Loucy (cell line): Measurements from ENCODE around the gene SSBP3.

Experiments
- H2AFZ ChIP-seq: fragments of 200-600 bp; sonication (generic); 2 replicates; pipeline ENCODE4 v1.6.0; 2016; ENCODE audit warnings: antibody characterized with exemption, mild to moderate bottlenecking, low read length, moderate library complexity
- H3F3A ChIP-seq: fragments of 200-600 bp; 2 replicates; pipeline ENCODE4 v1.6.0; 2016; ENCODE audit warnings: antibody characterized with exemption, low read depth, mild to moderate bottlenecking
- H3K27me3 ChIP-seq: fragments of 200-600 bp; sonication (generic); 2 replicates; pipeline ENCODE4 v1.6.1; 2014; ENCODE audit warnings: low read length, mild to moderate bottlenecking; ENCODE audit not compliant: insufficient read depth, poor library complexity, severe bottlenecking
- H3K36me3 ChIP-seq: fragments of 200-600 bp; sonication (generic); 2 replicates; pipeline ENCODE4 v1.6.1; 2016; ENCODE audit warnings: low read length; ENCODE audit not compliant: insufficient read depth
- H3K4me1 ChIP-seq: fragments of 200-600 bp; sonication (generic); 2 replicates; pipeline ENCODE4 v1.5.1; 2014; ENCODE audit warnings: low read length, mild to moderate bottlenecking; ENCODE audit not compliant: insufficient read depth, poor library complexity, severe bottlenecking
- H3K4me2 ChIP-seq: fragments of 200-600 bp; sonication (generic); 2 replicates; pipeline ENCODE4 v1.6.0; 2014; ENCODE audit warnings: antibody characterized with exemption, low read length, low read depth, mild to moderate bottlenecking; ENCODE audit not compliant: poor library complexity, severe bottlenecking
- H3K4me3 ChIP-seq: fragments of 200-600 bp; sonication (generic); 2 replicates; pipeline ENCODE4 v1.5.1; 2014; ENCODE audit warnings: low read length, mild to moderate bottlenecking, mixed read lengths; ENCODE audit not compliant: poor library complexity, severe bottlenecking
- H3K79me2 ChIP-seq: fragments of 200-600 bp; sonication (generic); 2 replicates; pipeline ENCODE4 v1.6.1; 2014; ENCODE audit warnings: low read length; ENCODE audit not compliant: insufficient read depth
- H3K9ac ChIP-seq: fragments of 200-600 bp; sonication (generic); 2 replicates; pipeline ENCODE4 v1.6.0; 2014; ENCODE audit warnings: mild to moderate bottlenecking, low read depth, low read length, moderate library complexity; ENCODE audit not compliant: poor library complexity, severe bottlenecking
- H3K9me2 ChIP-seq: fragments of 200-600 bp; sonication (generic); replicated peaks from 2 replicates; pipeline ENCODE4 v1.6.1; 2016; ENCODE audit warnings: low read depth, low read length, mixed read lengths
- H3K9me3 ChIP-seq: fragments of 200-600 bp; sonication (generic); 2 replicates; pipeline ENCODE4 v1.6.1; 2014; ENCODE audit warnings: mild to moderate bottlenecking, antibody characterized with exemption, low read length, low read depth; ENCODE audit not compliant: insufficient read depth
- H4K20me1 ChIP-seq: fragments of 200-600 bp; sonication (generic); 2 replicates; pipeline ENCODE4 v1.6.0; 2014; ENCODE audit warnings: antibody characterized with exemption, low read length, mild to moderate bottlenecking; ENCODE audit not compliant: insufficient read depth, poor library complexity, severe bottlenecking
- EZH2phosphoT487 ChIP-seq: fragments of 200-600 bp; IDR thresholded peaks from 2 replicates; pipeline ENCODE4 v1.6.1; 2018; ENCODE audit warnings: antibody characterized with exemption, mild to moderate bottlenecking, moderate library complexity, borderline replicate concordance
- TF ChIP-seq, protein P1 (sequence below): fragments of 200-600 bp; sonication (generic); conservative IDR thresholded peaks from 2 replicates; pipeline ENCODE4 v1.5.1; 2014; ENCODE audit warnings: mild to moderate bottlenecking, antibody characterized with exemption, low read length

SSBP3 gene

DNA sequence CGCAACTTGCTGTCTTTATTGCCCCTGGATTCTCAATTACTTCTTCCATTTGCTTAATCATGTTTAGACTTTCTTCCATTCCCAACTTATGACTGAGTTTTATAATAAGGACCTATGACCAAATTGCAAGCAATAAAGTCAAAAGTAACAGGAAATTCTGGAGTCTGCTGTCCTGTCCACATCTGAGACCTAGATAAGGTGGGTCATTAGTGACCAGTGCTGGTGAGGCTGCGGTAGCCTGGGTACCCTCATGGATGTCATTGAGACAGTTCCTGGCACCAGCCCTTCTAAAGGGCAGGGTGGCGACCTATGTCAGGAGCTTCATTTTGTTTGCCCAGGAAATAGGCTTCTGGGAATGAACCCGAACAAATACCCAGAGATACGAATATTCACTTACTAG lies 30.6 kb upstream of the SSBP3 start:
- H3K9me3 ChIP-seq, result no peaks in the 10 kb centered on the region
- no peak overlapping the region for H3K4me3 ChIP-seq
- H3K4me1 ChIP-seq, result no peaks in the 10 kb centered on the region
- H3K9ac ChIP-seq, result no peak overlapping the region
- no peaks in the 10 kb centered on the region for H3F3A ChIP-seq
- no peaks in the 10 kb centered on the region for H3K79me2 ChIP-seq
- TF ChIP-seq EZH2phosphoT487, result no peak
- TF ChIP-seq, protein P1, sequence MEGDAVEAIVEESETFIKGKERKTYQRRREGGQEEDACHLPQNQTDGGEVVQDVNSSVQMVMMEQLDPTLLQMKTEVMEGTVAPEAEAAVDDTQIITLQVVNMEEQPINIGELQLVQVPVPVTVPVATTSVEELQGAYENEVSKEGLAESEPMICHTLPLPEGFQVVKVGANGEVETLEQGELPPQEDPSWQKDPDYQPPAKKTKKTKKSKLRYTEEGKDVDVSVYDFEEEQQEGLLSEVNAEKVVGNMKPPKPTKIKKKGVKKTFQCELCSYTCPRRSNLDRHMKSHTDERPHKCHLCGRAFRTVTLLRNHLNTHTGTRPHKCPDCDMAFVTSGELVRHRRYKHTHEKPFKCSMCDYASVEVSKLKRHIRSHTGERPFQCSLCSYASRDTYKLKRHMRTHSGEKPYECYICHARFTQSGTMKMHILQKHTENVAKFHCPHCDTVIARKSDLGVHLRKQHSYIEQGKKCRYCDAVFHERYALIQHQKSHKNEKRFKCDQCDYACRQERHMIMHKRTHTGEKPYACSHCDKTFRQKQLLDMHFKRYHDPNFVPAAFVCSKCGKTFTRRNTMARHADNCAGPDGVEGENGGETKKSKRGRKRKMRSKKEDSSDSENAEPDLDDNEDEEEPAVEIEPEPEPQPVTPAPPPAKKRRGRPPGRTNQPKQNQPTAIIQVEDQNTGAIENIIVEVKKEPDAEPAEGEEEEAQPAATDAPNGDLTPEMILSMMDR, result no peak
- H3K36me3 ChIP-seq, result no peaks in the 10 kb centered on the region
- no peaks in the 10 kb centered on the region for H3K27me3 ChIP-seq
- H3K4me2 ChIP-seq, result no peak overlapping the region
- H4K20me1 ChIP-seq, result no peaks in the 10 kb centered on the region
- H3K9me2 ChIP-seq, result no peaks in the 10 kb centered on the region
- no peak overlapping the region for H2AFZ ChIP-seq

DNA sequence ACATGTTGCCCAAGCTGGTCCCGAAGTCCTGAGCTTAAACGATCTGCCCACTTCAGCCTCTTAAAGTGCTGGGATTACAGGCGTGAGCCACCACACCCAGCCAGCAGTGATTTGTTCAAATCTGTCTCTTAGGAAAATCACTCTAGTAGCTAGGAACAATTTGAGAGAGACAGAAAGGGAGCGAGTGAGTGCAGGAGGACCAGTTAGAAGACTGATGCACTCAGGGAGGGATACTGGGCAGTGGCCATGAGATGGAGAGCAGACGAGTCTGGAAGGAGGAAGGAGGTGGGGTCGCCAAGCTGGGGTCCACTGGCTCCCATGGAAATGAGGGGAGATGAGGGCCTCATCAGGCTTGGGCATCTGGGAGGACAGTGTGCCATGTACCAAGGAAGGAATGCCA lies 23.6 kb upstream of the SSBP3 start:
- Histone ChIP-seq H3K27me3 (no peaks in the 10 kb centered on the region), H3K36me3 (no peaks in the 10 kb centered on the region), H3K4me2 (no peak overlapping the region), H3K9me2 (no peaks in the 10 kb centered on the region), H3K4me3 (no peak overlapping the region), H3K9ac (no peak overlapping the region), H3K79me2 (no peaks in the 10 kb centered on the region), H2AFZ (no peak overlapping the region), H3K4me1 (no peaks in the 10 kb centered on the region), H3F3A (no peaks in the 10 kb centered on the region), H4K20me1 (no peaks in the 10 kb centered on the region), H3K9me3 (no peaks in the 10 kb centered on the region)
- no peak for TF ChIP-seq EZH2phosphoT487
- TF ChIP-seq, protein P1, result no peak

DNA sequence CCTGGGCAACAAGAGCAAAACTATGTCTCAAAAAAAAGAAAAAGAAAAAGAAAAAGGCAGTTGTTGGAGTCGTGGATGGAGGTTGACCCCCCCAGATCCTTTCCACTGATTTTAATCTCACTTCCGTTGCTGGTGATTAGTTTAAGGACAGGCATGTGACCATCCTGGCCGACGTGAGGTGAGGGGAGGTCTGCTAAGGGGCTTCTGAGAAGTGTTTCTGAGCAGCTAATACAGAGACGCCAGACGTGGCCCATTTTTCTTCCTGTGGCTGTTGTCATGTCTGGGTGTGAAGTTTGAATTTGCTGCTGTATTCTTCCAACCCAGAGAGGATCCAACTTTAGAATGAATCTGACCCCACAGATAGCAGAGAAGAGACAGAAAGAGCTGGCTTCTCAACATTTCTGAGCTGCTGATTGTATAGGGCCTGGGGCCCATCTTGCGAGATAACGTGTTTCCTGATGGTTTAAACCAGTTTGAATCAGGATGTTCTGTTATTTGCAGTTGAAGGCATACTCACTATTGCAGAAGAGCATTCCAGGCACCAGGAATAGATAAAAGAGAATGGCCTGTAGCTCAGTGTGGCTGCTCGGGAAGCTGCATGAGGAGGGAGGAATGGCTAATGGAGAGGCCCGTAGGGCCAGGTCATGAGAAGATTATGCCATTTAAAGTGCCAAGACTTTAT lies 22.8 kb upstream of the SSBP3 start:
- H3K79me2 ChIP-seq, result no peaks in the 10 kb centered on the region
- H3K9me3 ChIP-seq, result no peaks in the 10 kb centered on the region
- H2AFZ ChIP-seq, result no peak overlapping the region

More for the DNA sequence above, 22.8 kb upstream of the SSBP3 start:
- H3F3A ChIP-seq, result no peaks in the 10 kb centered on the region
- H3K27me3 ChIP-seq, result no peaks in the 10 kb centered on the region
- no peak overlapping the region for H3K4me2 ChIP-seq
- no peaks in the 10 kb centered on the region for H4K20me1 ChIP-seq
- H3K9me2 ChIP-seq, result no peaks in the 10 kb centered on the region
- no peak overlapping the region for H3K9ac ChIP-seq
- H3K4me3 ChIP-seq, result no peak overlapping the region
- H3K36me3 ChIP-seq, result no peaks in the 10 kb centered on the region
- no peaks in the 10 kb centered on the region for H3K4me1 ChIP-seq
- no peak for TF ChIP-seq EZH2phosphoT487
- TF ChIP-seq, protein P1, result no peak
